IMR-90 (cell line): ENCODE data around the gene UBE2V1. TPM values are rescaled to one million over a fixed set of nuclear protein-coding genes. Genes with fewer than 3 reads are reported as not detected.

ENCODE experiments used
- ATAC-seq: fragments of 200-7000 bp; cut with Tn5 transposase; 2 replicates; pipeline ENCODE4 v1.9.1; 2020; ENCODE audit warnings: low read depth, mild to moderate bottlenecking, moderate library complexity
- BruUV-seq: library from RNA; stranded (reverse); fragments of 400-500 nt; replicated peaks from 2 replicates; lab custom pipeline; 2021; lab: Mats Ljungman, UMichigan
- CTCF ChIA-PET: fragments of 300-600 bp; formaldehyde crosslinking; extraction: SDS; loops from one replicate; lab custom pipeline; 2021; ENCODE audit warnings: antibody characterized with exemption; lab: Yijun Ruan, JAX
- POLR2A ChIA-PET: fragments of 300-600 bp; sonication (Branson Sonifier 250); formaldehyde crosslinking; loops from one replicate; lab custom pipeline; 2022; ENCODE audit warnings: antibody characterized with exemption; ENCODE audit not compliant: unreplicated experiment; lab: Charles Lee
- DNase-seq: peaks from one replicate; pipeline ENCODE4 v3.0.0; 2013
- H2AFZ ChIP-seq: replicated peaks from 2 replicates; pipeline ENCODE3; 2013; ENCODE audit warnings: low read length, mild to moderate bottlenecking; ENCODE audit not compliant: poor library complexity
- H2AK5ac ChIP-seq: 2 replicates; pipeline ENCODE4 v1.6.1; 2013; ENCODE audit warnings: low read depth, low read length, inconsistent platforms
- H2AK9ac ChIP-seq: replicated peaks from 2 replicates; pipeline ENCODE3; 2013; ENCODE audit warnings: mild to moderate bottlenecking, low read depth, low read length, moderate library complexity; ENCODE audit not compliant: poor library complexity
- H2BK120ac ChIP-seq: 2 replicates; pipeline ENCODE4 v1.6.1; 2013; ENCODE audit warnings: low read depth, low read length, inconsistent platforms
- H2BK15ac ChIP-seq: 3 replicates; pipeline ENCODE4 v1.6.1; 2013; ENCODE audit warnings: low read depth, low read length, inconsistent platforms
- H2BK20ac ChIP-seq: 2 replicates; pipeline ENCODE4 v1.6.1; 2013; ENCODE audit warnings: low read depth, mild to moderate bottlenecking, inconsistent platforms, low read length, moderate library complexity
- H2BK5ac ChIP-seq: 2 replicates; pipeline ENCODE4 v1.6.1; 2013; ENCODE audit warnings: mild to moderate bottlenecking, low read depth, low read length, inconsistent platforms; ENCODE audit not compliant: poor library complexity, severe bottlenecking
- H3K14ac ChIP-seq: replicated peaks from 2 replicates; pipeline ENCODE4 v1.6.1; 2013; ENCODE audit warnings: low read depth, low read length, inconsistent platforms
- H3K18ac ChIP-seq: 2 replicates; pipeline ENCODE4 v1.6.1; 2013; ENCODE audit warnings: low read depth, low read length, control low read depth
- H3K23ac ChIP-seq: 2 replicates; pipeline ENCODE4 v1.6.1; 2013; ENCODE audit warnings: low read depth, low read length, inconsistent platforms
- H3K27ac ChIP-seq: 2 replicates; pipeline ENCODE4 v1.5.1; 2013; ENCODE audit warnings: mild to moderate bottlenecking, control low read depth, low read length; ENCODE audit not compliant: insufficient read depth
- H3K27me3 ChIP-seq: 2 replicates; pipeline ENCODE4 v1.6.1; 2013; ENCODE audit warnings: low read length; ENCODE audit not compliant: control insufficient read depth, insufficient read depth
- H3K36me3 ChIP-seq: 2 replicates; pipeline ENCODE4 v1.6.1; 2013; ENCODE audit warnings: low read length, mixed read lengths; ENCODE audit not compliant: control insufficient read depth, insufficient read depth
- H3K4ac ChIP-seq: 2 replicates; pipeline ENCODE4 v1.6.1; 2013; ENCODE audit warnings: low read depth, low read length, inconsistent platforms
- H3K4me1 ChIP-seq: 2 replicates; pipeline ENCODE4 v1.6.1; 2013; ENCODE audit warnings: low read length, mixed read lengths; ENCODE audit not compliant: control insufficient read depth, insufficient read depth
- H3K4me2 ChIP-seq: 2 replicates; pipeline ENCODE4 v1.6.1; 2013; ENCODE audit warnings: low read depth, mild to moderate bottlenecking, control low read depth, low read length, moderate library complexity
- H3K4me3 ChIP-seq: 2 replicates; pipeline ENCODE4 v1.5.1; 2013; ENCODE audit warnings: low read depth, mild to moderate bottlenecking, control low read depth, low read length, moderate library complexity; ENCODE audit not compliant: insufficient read depth
- H3K56ac ChIP-seq: 2 replicates; pipeline ENCODE4 v1.6.1; 2013; ENCODE audit warnings: low read length, inconsistent platforms; ENCODE audit not compliant: insufficient read depth; ENCODE audit errors: extremely low read depth
- H3K79me1 ChIP-seq, 2 experiments: 2 replicates each; pipeline ENCODE4 v1.6.1; 2013; ENCODE audit warnings: low read length in 2 of 2, inconsistent platforms in 1 of 2, low read depth in 1 of 2
- H3K9ac ChIP-seq: 2 replicates; pipeline ENCODE4 v1.6.1; 2013; ENCODE audit warnings: low read depth, low read length, control low read depth
- H3K9me1 ChIP-seq: 2 replicates; pipeline ENCODE4 v1.6.1; 2013; ENCODE audit warnings: low read length, inconsistent platforms; ENCODE audit not compliant: insufficient read depth
- H3K9me3 ChIP-seq: 2 replicates; pipeline ENCODE4 v1.6.1; 2013; ENCODE audit warnings: low read length; ENCODE audit not compliant: control insufficient read depth, insufficient read depth
- H4K20me1 ChIP-seq: 2 replicates; pipeline ENCODE4 v1.6.1; 2013; ENCODE audit warnings: low read length, inconsistent platforms; ENCODE audit not compliant: insufficient read depth
- H4K5ac ChIP-seq: 2 replicates; pipeline ENCODE4 v1.6.1; 2013; ENCODE audit warnings: mild to moderate bottlenecking, low read depth, low read length, control low read depth
- H4K8ac ChIP-seq, 2 experiments: 2 replicates each; pipeline ENCODE4 v1.6.1; 2013; ENCODE audit warnings: low read depth in 2 of 2, low read length in 2 of 2, control low read depth in 1 of 2, inconsistent platforms in 1 of 2
- H4K91ac ChIP-seq: 2 replicates; pipeline ENCODE4 v1.6.1; 2013; ENCODE audit warnings: low read depth, low read length, inconsistent platforms; ENCODE audit not compliant: insufficient read depth
- BHLHE40 ChIP-seq: fragments of 150-350 bp; IDR thresholded peaks from 2 replicates; pipeline ENCODE4 v1.6.1; 2016; ENCODE audit warnings: mild to moderate bottlenecking, low read depth, low read length
- CHD1 ChIP-seq: IDR thresholded peaks from 2 replicates; pipeline ENCODE4 v1.6.1; 2012; ENCODE audit warnings: low read depth, low read length, improper control_type of control experiment
- NFE2L2 ChIP-seq: fragments of 150-350 bp; IDR thresholded peaks from 2 replicates; pipeline ENCODE4 v1.6.1; 2016; ENCODE audit warnings: low read depth, mild to moderate bottlenecking, low read length
- POLR2A ChIP-seq: IDR thresholded peaks from 2 replicates; pipeline ENCODE4 v1.6.1; 2012; ENCODE audit warnings: mild to moderate bottlenecking, low read depth, low read length
- RCOR1 ChIP-seq: IDR thresholded peaks from 2 replicates; pipeline ENCODE4 v1.6.1; 2012; ENCODE audit warnings: mild to moderate bottlenecking, low read length, improper control_type of control experiment; ENCODE audit not compliant: insufficient replicate concordance
- RFX5 ChIP-seq: IDR thresholded peaks from 2 replicates; pipeline ENCODE4 v1.8.0; 2012; ENCODE audit warnings: low read depth, mild to moderate bottlenecking, low read length, moderate library complexity
- SMC3 ChIP-seq: fragments of 150-350 bp; IDR thresholded peaks from 2 replicates; pipeline ENCODE4 v1.6.1; 2016; ENCODE audit warnings: low read depth, mild to moderate bottlenecking, antibody characterized with exemption, low read length, moderate library complexity
- WGBS, 2 experiments: methylation state at CpG; one replicate each; pipeline versions ENCODE4 v1.1.5 to v1.1.7; 2013; ENCODE audit warnings: missing lambda C conversion rate in 2 of 2; ENCODE audit not compliant: insufficient read length in 1 of 2; ENCODE audit errors: extremely low coverage in 2 of 2; 5-methylcytosine and 5-hydroxymethylcytosine counted together
- dilution Hi-C: fragments of 300-500 bp; cut with HindIII; formaldehyde crosslinking; loops from one replicate; pipeline ENCODE4 v1.14.3; 2018; ENCODE audit warnings: low sequenced_read_pairs; ENCODE audit not compliant: unreplicated experiment
- in situ Hi-C: fragments of 300-500 bp; cut with MboI; formaldehyde crosslinking; loops from 3 replicates; pipeline ENCODE4 v1.14.3; 2019; ENCODE audit warnings: low sequenced_read_pairs, inconsistent platforms, mixed read lengths
- intact Hi-C: fragments of 100-400 bp; cut with micrococcal nuclease; formaldehyde crosslinking; loops from 2 replicates; pipeline ENCODE4 v1.10.0; 2022
- polyA plus RNA-seq, 3 experiments: library from polyadenylated mRNA; depleted of rRNA; stranded (reverse); fragments of >200 nt; gene quantifications; 2 replicates each; pipeline ENCODE4 v1.2.3, GENCODE V29; 2012; ENCODE audit warnings: low replicate concordance in 1 of 3
- total RNA-seq: library from RNA; depleted of rRNA; stranded (reverse); fragments of >200 nt; gene quantifications from 2 replicates; pipeline ENCODE4 v1.2.3, GENCODE V29; 2012
- TF ChIP-seq, protein P1 (sequence below): fragments of 150-350 bp; IDR thresholded peaks from 2 replicates; pipeline ENCODE4 v1.6.1; 2017; ENCODE audit warnings: mild to moderate bottlenecking, antibody characterized with exemption, low read length, low read depth

UBE2V1 gene
- total and polyA plus RNA-seq, 2 of the 4 experiments (the other 2 are of a cell fraction), result 20.1 to 138 TPM

- no peak for DNase-seq
- no TSS peak for BruUV-seq
- Histone ChIP-seq H3K27ac (peak overlapping the region; percentile 23; the same call in 1 of the 2 replicates), H3K4me2 (no peak overlapping the region), H4K91ac (no peak overlapping the region), H3K14ac (no peak overlapping the region), H3K4ac (no peak overlapping the region), H3K9me3 (no peaks in the 10 kb centered on the region), H2AFZ (no peak overlapping the region), H4K20me1 (peaks cover 88% of the 10 kb centered on the region), H2BK15ac (no peak overlapping the region), H3K56ac (no peak overlapping the region), H3K18ac (peak overlapping the region; percentile 52; the same call in 1 of the 2 replicates), H4K8ac (peak overlapping the region in 1 of 2 experiments; percentile 4; a peak in 1 of 4 replicates), H4K5ac (0 out of 2 replicates have a peak overlapping the region, but pooled peaks have one; percentile 29), H3K23ac (peak overlapping the region; percentile 25; the same call in 1 of the 2 replicates), H3K9ac (no peak overlapping the region), H2BK120ac (no peak overlapping the region), H2BK20ac (no peak overlapping the region), H3K9me1 (peaks cover 37% of the 10 kb centered on the region), H2BK5ac (no peak overlapping the region), H3K27me3 (no peaks in the 10 kb centered on the region), H3K79me1 (peaks cover 15 to 86% of the 10 kb centered on the region in 2 experiments), H3K4me1 (peaks cover 28% of the 10 kb centered on the region), H3K36me3 (peaks cover 22% of the 10 kb centered on the region), H2AK5ac (no peak overlapping the region), H2AK9ac (no peak overlapping the region), H3K4me3 (no peak overlapping the region)
- no peak for TF ChIP-seq CHD1
- TF ChIP-seq NFE2L2, result no peak
- TF ChIP-seq, protein P1, sequence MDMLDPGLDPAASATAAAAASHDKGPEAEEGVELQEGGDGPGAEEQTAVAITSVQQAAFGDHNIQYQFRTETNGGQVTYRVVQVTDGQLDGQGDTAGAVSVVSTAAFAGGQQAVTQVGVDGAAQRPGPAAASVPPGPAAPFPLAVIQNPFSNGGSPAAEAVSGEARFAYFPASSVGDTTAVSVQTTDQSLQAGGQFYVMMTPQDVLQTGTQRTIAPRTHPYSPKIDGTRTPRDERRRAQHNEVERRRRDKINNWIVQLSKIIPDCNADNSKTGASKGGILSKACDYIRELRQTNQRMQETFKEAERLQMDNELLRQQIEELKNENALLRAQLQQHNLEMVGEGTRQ, result no peak
- TF ChIP-seq SMC3, result no peak
- TF ChIP-seq RCOR1, result no peak
- TF ChIP-seq RFX5, result no peak
- TF ChIP-seq BHLHE40, result no peak
- no peak for TF ChIP-seq POLR2A
- POLR2A ChIA-PET, result no interaction called here
- intact Hi-C loops (no loop called here), in situ Hi-C loops (loop anchor here (25.0 kb wide), 1 partner anchor 486 kb away; no protein-coding TSS in a partner anchor), dilution Hi-C loops (no loop called here)
- CTCF ChIA-PET, result interaction anchor here (1.3 kb wide), 1 partner anchor 14 kb away, joined by 3 read pairs; no protein-coding TSS in a partner anchor
- ATAC-seq, result no peak
- 100% methylated on average over 1 of the region's 2 CpGs; no CpG with 5 or more reads in 1 of the 2 experiments for WGBS, 2 experiments
Observed at GRCh38 chr20:50098259-50098658, 14.7 kb downstream of the UBE2V1 start.
